Fibroblast of lung (primary cell): ENCODE measurements around the gene PARP14. TPM values are rescaled to one million over a fixed set of nuclear protein-coding genes. Genes with fewer than 3 reads are reported as not detected.
A peak's percentile ranks its signal among the peaks of the same experiment; 100 is the strongest.

ENCODE experiments used
- DNase-seq, 2 donors: peaks; one replicate each; pipeline versions ENCODE4 v3.0.0 to v3.0.0-alpha.2; 2010; ENCODE audit warnings: low read depth in 2 of 2
- H2AFZ ChIP-seq: 2 replicates; pipeline ENCODE4 v1.5.1; 2012; ENCODE audit warnings: low read length, control low read depth, inconsistent platforms
- H3K27ac ChIP-seq: 2 replicates; pipeline ENCODE4 v1.5.1; 2011; ENCODE audit warnings: low read length, control low read depth; ENCODE audit not compliant: insufficient read depth
- H3K27me3 ChIP-seq: 2 replicates; pipeline ENCODE4 v1.5.1; 2011; ENCODE audit warnings: mild to moderate bottlenecking, low read length; ENCODE audit not compliant: control insufficient read depth, insufficient read depth
- H3K36me3 ChIP-seq: 2 replicates; pipeline ENCODE4 v1.5.1; 2011; ENCODE audit warnings: low read length; ENCODE audit not compliant: control insufficient read depth, insufficient read depth
- H3K4me1 ChIP-seq: 2 replicates; pipeline ENCODE4 v1.5.1; 2011; ENCODE audit warnings: low read length; ENCODE audit not compliant: control insufficient read depth, insufficient read depth; ENCODE audit errors: extremely low read depth
- H3K4me2 ChIP-seq: 2 replicates; pipeline ENCODE4 v1.5.1; 2011; ENCODE audit warnings: low read length, control low read depth; ENCODE audit not compliant: insufficient read depth; ENCODE audit errors: extremely low read depth
- H3K4me3 ChIP-seq, 4 experiments: fragments of 200-600 bp in 1 of 4; sonication (generic) in 1 of 4; replicated peaks in 1 of 4; 2 replicates each; pipeline ENCODE4 v1.5.1; 2011 to 2016; ENCODE audit warnings: low read length in 4 of 4, low read depth in 3 of 4, mild to moderate bottlenecking in 3 of 4, control low read depth in 2 of 4, inconsistent platforms in 1 of 4, mixed read lengths in 1 of 4; ENCODE audit not compliant: insufficient read depth in 1 of 4; ENCODE audit errors: control extremely low read depth in 1 of 4
- H3K79me2 ChIP-seq: 2 replicates; pipeline ENCODE4 v1.5.1; 2012; ENCODE audit warnings: mild to moderate bottlenecking, low read length, inconsistent platforms; ENCODE audit not compliant: control insufficient read depth, insufficient read depth
- H3K9ac ChIP-seq: 2 replicates; pipeline ENCODE4 v1.5.1; 2011; ENCODE audit warnings: mild to moderate bottlenecking, low read length, control low read depth; ENCODE audit not compliant: insufficient read depth
- H3K9me3 ChIP-seq: 2 replicates; pipeline ENCODE4 v1.5.1; 2012; ENCODE audit warnings: low read depth, low read length; ENCODE audit not compliant: control insufficient read depth, insufficient read depth
- H4K20me1 ChIP-seq: 2 replicates; pipeline ENCODE4 v1.5.1; 2011; ENCODE audit warnings: low read length; ENCODE audit not compliant: control insufficient read depth, insufficient read depth; ENCODE audit errors: extremely low read depth
- CTCF ChIP-seq, 2 donors: IDR thresholded peaks in 1 of 2; conservative IDR thresholded peaks in 1 of 2; 1 replicate in 1 of 2; 2 replicates in 1 of 2; pipeline ENCODE4 v1.5.1; 2011 to 2012; ENCODE audit warnings: low read length in 2 of 2, control low read depth in 1 of 2, inconsistent platforms in 1 of 2, low read depth in 1 of 2, mild to moderate bottlenecking in 1 of 2
- EZH2 ChIP-seq: IDR thresholded peaks from 2 replicates; pipeline ENCODE4 v1.5.1; 2012; ENCODE audit warnings: low read length, control low read depth, mild to moderate bottlenecking; ENCODE audit errors: missing control alignments
- polyA plus RNA-seq, 2 donors: library from polyadenylated mRNA; depleted of rRNA in 1 of 2; stranded (reverse) in 1 of 2; unstranded in 1 of 2; fragments of >200 nt; gene quantifications; 2 replicates each; pipeline ENCODE4 v1.2.1, GENCODE V29; 2011 to 2012; ENCODE audit warnings: missing spikeins in 1 of 2
- total RNA-seq: library from RNA; depleted of rRNA; stranded (reverse); fragments of >200 nt; gene quantifications from 2 replicates; pipeline ENCODE4 v1.2.1, GENCODE V29; 2014

Gene PARP14
- total and polyA plus RNA-seq, 2 donors (not counting 1 experiment from before 2014, with no cell fraction given) = 35.6 to 78.3 TPM

DNA sequence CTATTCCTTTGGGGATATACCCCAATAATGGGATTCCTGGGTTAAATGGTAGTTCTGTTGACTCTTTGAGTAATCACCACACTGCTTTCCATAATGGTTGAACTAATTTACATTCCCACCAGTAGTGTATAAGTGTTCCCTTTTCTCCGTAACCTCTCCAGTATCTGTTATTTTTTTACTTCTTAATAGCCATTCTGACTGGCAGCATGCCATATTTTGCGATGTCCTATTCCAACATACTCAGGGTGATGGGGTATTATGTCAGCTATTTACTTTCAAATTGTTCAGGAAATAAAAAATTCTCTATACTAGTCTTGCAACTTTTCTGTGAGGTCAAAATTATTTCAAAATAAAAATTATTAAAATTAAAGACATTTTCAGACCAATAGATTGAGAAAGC, 9.1 kb upstream of the PARP14 start:
- no peak overlapping the region for H3K4me3 ChIP-seq
- H3K27me3 ChIP-seq = no peaks in the 10 kb centered on the region
- H4K20me1 ChIP-seq = no peaks in the 10 kb centered on the region
- H3K27ac ChIP-seq = no peak overlapping the region
- H3K36me3 ChIP-seq = no peaks in the 10 kb centered on the region
- no peaks in the 10 kb centered on the region for H3K9me3 ChIP-seq
- H3K79me2 ChIP-seq = no peaks in the 10 kb centered on the region
- DNase-seq = no peak
- no peak overlapping the region for H3K9ac ChIP-seq
- H3K4me1 ChIP-seq = no peaks in the 10 kb centered on the region
- H3K4me2 ChIP-seq = no peak overlapping the region
- no peak overlapping the region for H2AFZ ChIP-seq
- TF ChIP-seq CTCF (conservative IDR thresholded peaks at IDR 0.05 in 1 of 2, IDR thresholded peaks at IDR 0.05 in 1 of 2; ENCODE audit: low read depth in 1 of 2, low read length in 2 of 2) (no peak), EZH2 (no peak)

- no peak for DNase-seq
- H3K4me1 ChIP-seq = peaks cover 2% of the 10 kb centered on the region
- H3K36me3 ChIP-seq = no peaks in the 10 kb centered on the region
- H3K4me3 ChIP-seq = no peak overlapping the region
- H3K4me2 ChIP-seq = no peak overlapping the region
- H3K9ac ChIP-seq = no peak overlapping the region
- H3K27me3 ChIP-seq = no peaks in the 10 kb centered on the region
- H3K79me2 ChIP-seq = no peaks in the 10 kb centered on the region
- H2AFZ ChIP-seq = no peak overlapping the region
- H3K27ac ChIP-seq = no peak overlapping the region
- no peak for TF ChIP-seq EZH2
- TF ChIP-seq CTCF (conservative IDR thresholded peaks at IDR 0.05 in 1 of 2, IDR thresholded peaks at IDR 0.05 in 1 of 2; ENCODE audit: low read depth in 1 of 2, low read length in 2 of 2) = no peak
- H3K9me3 ChIP-seq = no peaks in the 10 kb centered on the region
- no peaks in the 10 kb centered on the region for H4K20me1 ChIP-seq
Observed at GRCh38 chr3:122674339-122674738, 6.3 kb upstream of the PARP14 start.

DNA sequence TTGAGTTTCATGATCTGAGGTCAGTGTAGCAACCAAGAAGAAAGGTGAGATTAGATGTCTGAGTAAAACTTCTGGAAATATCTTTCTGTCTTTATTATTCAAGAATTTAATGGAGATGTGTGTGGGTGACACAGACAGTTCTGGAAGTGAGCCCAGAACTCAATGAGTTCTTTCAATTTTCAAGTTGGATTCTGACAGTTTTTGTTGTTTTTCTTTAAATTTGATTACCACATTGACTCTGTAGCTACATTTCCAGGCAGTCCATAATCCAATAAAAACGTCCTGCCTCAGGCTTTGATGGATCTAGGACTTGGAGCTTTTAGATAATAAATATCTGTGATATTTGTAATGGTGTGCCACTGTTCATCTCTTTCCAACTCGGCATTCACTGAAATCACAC, 3.9 kb upstream of the PARP14 start:
- H3K4me1 ChIP-seq = peaks cover 10% of the 10 kb centered on the region
- no peak overlapping the region for H3K4me2 ChIP-seq
- TF ChIP-seq EZH2 = no peak
- TF ChIP-seq CTCF (conservative IDR thresholded peaks at IDR 0.05 in 1 of 2, IDR thresholded peaks at IDR 0.05 in 1 of 2; ENCODE audit: low read depth in 1 of 2, low read length in 2 of 2) = no peak
- no peak overlapping the region for H3K4me3 ChIP-seq
- H4K20me1 ChIP-seq = no peaks in the 10 kb centered on the region
- H3K27ac ChIP-seq = no peak overlapping the region
- no peak overlapping the region for H3K9ac ChIP-seq
- H3K79me2 ChIP-seq = peaks cover 6% of the 10 kb centered on the region
- peak; percentile 42 to 61 for DNase-seq
- no peaks in the 10 kb centered on the region for H3K36me3 ChIP-seq
- no peaks in the 10 kb centered on the region for H3K9me3 ChIP-seq
- H3K27me3 ChIP-seq = no peaks in the 10 kb centered on the region
- H2AFZ ChIP-seq = no peak overlapping the region
